IPS-NIHi7 (cell line): ENCODE measurements around the gene KLHL10.
"Not testable (repeated sequence)": the region's sequence is repeated elsewhere in the genome, so short reads cannot be mapped to it uniquely, and the experiment has no call there.

Experiments used
- DNase-seq: peaks from one replicate; pipeline ENCODE4 v3.0.0; 2012; ENCODE audit warnings: mixed read lengths; ENCODE audit errors: extremely low spot score

Gene KLHL10

DNA sequence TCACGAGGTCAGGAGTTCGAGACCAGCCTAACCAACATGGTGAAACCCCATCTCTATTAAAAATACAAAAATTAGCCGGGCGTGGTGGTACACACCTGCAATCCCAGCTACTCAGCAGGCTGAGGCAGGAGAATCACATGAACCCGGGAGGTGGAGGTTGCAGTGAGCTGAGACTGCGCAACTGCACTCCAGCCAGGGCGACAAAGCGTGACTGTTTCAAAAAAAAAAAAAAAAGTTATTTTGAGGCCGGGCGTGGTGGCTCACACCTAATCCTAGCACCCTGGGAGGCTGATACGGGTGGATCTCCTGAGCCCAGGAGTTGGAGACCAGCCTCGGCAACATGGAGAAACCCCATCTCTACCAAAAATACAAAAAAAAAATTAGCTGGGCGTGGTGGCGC lies 13.8 kb downstream of the KLHL10 start:
- not testable (repeated sequence) for DNase-seq

DNA sequence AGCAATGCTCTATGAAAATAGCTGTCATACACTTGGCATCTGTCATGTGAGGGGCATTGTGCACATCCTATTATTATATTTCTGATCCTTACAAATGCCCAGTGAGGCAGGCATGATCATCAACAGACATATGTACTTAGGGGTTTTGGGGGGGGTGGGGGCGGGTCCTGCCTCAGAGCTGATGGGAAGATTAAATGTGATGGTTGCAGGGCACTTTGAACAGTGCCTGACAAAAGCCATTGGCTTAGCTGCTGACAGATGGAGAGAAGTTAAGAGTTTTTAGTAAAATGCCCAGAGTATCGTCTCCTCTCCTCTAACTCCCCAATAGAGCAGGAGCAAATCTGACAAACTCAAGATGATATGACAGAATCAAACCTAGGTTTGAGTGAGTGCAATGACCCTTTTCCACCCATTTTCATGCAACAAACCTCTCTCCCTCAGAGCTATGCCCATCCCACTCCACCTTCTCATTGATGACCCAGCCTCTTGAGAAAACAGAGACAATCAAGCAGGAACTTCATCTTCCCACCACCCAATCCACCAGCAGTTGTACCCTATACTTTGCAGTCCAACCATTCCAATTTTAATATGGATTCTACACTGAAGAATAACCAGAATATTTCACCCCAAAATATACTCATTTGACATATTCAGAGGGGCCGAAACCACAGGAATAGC lies 22.8 kb downstream of the KLHL10 start:
- DNase-seq: no peak

DNA sequence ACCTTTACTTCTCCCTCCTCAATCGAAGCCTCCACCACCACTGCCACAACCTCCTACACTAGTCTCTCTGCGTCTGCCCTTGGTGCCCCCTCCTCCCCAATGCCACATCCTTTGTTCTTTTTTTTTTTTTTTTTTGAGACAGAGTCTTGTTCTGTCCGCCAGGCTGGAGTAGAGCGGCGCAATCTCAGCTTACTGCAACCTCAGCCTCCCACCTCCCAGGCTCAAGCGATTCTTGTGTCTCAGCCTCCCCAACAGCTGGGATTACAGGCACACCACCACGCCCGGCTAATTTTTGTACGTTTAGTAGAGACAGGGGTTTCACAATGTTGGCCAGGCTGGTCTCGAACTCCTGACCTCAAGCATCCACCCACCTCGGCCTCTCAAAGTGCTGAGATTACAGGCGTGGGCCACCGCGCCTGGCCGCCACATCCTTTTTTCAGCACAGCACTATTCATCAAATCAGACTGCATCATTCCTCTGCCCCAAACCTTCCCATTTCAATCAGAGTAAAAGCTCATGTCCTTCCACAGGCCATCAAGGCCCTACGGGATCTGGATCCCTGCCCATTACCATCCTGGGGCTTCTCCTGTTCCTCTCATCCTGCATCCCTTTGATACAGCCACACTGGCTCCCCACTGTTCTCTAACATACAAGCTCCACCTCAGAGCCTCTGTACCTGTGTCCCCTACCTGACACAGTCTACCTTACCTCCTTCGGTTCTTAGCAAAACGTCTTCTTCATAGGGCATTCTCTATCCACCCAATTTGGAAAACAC lies 25.6 kb downstream of the KLHL10 start:
- no peak for DNase-seq

DNA sequence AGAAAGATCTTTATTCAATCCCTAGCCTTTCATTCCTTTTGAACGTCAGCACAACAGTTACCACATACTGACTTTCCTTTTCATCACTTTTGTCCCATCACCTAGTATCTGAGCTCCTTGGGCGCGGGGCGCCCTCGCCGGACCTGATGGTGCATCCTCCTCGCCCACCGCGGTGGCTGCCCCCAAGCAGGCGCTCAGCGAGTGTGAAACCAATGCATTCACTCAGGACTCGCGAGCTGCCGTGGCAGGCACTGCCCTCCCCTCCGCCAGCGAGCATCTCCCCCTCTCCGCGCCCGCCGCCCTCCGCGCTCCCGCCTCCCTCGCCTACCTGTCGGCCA lies 26.8 kb downstream of the KLHL10 start:
- DNase-seq: no peak

DNA sequence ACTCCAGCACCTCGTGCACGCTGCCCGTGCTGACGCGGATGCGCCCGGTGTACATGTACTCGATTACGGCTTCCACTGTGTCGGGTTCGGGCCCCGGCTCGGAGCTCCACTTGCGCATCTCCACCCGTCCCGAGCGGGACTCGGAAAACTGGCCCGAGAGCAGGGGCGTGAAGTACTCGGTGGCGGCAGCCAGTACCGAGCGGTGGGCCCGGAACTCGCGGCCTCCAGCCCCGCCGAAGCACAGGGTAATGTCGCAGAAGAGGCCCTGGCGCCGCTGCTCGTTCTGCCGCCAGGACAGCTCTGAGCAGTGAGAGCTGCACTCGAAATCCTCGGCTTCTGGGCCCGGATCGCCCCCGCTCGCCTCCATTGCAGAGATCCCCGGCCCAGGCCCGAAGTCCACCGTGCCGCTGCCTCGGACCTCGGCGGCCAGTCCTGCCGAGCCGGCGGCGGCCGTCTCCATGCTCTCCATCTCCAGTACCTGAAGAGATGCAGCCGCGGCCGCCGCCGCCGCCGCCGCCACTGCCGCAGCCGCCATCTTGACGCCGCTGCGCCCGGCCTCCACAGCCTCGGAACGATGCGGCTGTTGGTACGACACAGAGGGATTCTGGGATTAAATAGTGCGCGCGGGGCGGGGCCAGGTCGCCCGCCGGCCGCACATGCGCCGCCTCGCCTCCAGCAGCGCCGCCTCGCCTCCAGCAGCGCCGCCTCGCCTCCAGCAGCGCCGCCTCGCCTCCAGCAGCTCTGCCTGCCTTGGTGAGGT lies 27.4 kb downstream of the KLHL10 start, which contains the start of gene KLHL11:
TSS of gene KLHL11 (minus strand) at position 588 of the 760 bp plus-strand sequence. CDS start at position 535, 53 bp downstream.
- DNase-seq: peak; percentile 95

DNA sequence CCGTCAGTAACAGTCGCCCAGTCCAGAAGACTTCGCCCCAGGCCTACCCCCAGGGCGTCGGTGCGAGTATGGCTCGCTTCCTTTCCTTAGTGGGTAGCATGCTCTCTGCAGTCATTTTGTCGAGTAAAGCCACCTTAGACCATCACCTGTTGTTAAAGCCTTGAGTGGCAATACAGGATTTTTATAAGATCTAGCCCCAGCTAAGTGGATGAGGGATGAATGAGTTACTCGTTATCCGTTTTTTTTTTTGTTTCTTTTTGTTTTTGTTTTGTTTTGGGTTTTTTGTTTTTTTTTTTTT lies 27.9 kb downstream of the KLHL10 start:
- no peak for DNase-seq

DNA sequence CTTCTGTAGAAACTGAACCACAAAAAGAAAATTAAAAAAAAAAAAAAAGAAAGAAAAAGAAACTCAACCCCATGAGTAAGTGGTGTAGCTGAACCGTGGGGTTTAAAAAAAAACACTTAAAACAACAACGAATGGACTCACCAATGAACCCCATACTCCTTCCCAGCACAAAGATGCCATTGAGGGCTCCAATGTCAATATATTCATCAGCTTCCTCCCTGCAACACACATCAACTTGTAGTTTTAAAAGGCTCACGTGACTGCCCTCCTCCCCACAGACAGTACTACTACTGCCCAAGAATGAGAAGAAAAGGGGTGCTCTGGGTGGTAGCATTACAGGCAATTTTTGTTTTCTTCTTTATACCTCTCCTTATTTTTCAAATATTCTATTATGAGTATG lies 30.9 kb downstream of the KLHL10 start:
- no peak for DNase-seq

DNA sequence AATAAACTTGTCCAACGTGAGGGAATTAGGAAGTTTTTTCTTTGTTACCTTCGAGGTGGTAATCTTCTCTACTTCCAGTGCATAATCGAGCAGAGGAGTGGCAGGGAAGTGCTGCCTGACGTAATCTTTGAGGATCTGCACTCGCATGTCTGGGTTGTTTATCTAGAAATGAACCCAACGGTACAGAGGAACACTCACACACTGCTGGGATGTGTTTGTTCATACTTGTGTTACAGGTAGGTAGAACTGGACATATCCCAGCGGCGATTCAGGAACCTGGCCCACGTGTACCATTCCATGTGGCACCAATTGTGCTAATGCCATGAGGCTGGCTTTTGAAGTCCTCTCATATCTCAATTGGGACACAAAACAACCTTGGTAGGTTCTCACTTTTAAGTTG lies 31.8 kb downstream of the KLHL10 start:
- DNase-seq: no peak

DNA sequence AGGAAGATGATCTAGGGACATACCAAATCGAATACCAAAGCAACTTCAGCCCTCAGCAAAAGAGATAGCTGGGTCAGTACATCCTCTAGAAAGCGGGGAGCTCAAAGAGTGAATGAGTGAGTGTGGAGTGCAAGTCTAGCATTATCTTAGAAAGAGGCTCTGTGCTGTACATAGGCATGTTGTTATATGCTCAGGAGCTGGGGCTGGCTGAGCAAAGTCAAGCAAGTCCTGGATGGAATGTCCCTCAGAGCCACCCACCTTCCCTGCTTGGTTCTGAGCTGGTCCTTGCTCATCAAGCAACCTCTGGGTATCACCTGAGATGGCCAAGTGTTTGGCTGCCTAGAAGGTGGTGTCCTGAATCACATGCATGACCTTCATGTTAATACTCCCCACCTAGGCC lies 32.5 kb downstream of the KLHL10 start:
- no peak for DNase-seq

DNA sequence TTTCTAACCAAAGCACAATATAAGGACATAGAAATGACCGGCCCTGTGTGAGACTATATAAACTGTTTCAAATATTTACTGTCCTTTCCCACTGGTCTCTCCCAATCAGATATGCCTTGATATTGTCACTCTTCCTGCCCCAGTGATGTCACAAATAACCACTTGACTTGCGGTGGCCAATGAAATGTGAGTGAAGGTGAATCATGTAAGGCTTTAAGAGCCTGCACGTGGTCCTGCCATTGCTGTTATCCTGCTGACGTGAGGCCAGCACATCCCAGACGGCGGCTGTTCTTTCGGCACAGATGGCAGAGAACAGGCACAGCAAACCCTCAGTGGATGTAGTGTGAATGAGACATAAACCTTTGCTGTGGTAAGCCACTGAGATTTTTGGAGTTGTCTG lies 33.0 kb downstream of the KLHL10 start:
- DNase-seq: no peak

DNA sequence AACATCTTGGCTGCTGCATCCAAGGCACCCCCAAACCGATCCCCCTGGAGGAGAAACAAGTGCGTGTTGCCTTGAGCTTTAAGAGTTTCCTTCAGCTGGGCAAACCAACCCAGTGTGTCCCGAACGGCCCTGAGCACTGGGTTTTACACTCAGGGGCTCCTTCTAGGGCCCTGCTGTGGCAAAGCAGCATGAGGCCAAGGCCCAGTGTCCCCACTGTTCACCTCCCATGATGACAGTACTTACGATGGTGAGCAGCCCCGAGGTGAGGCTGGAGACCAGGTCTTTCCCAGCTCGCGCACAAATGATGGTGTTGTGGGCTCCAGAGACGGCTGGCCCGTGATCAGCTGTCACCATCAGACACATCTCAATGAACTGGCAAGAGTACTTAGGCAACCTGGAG lies 34.2 kb downstream of the KLHL10 start:
- no peak for DNase-seq

DNA sequence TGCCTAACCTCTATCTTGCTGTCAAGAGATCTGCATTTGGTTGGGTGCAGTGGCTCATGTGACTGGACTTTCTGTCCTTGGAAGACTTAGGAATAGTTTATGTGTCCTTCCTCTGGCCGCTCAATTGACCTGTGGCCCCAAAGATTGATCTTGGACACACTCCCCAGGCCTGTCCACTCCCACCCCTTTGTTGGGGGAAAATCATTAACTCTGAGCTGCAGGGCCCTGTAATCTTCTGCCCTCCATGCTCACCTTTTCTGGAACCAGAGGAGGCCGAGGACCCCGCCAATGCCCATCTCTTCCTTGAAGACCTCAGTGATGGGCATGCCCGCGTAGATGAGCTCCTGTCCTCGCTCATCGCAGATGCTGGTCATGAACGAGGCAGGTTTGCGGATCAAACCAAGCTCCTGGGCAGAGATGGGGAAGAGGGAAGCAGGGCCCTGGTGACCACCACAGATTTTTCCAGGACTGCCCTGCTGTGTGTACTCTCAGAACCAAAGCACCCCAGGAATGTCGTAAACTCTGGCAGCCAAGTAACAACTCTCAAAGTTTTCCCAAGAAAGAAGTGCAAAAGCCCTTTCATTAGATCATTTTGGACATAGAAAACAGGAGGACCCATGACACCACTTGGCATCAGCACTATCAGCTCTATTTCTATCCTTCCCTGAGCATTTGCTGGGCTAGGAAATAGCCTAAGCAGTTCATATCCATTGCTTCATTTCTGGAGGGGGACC lies 36.1 kb downstream of the KLHL10 start:
- DNase-seq: no peak

DNA sequence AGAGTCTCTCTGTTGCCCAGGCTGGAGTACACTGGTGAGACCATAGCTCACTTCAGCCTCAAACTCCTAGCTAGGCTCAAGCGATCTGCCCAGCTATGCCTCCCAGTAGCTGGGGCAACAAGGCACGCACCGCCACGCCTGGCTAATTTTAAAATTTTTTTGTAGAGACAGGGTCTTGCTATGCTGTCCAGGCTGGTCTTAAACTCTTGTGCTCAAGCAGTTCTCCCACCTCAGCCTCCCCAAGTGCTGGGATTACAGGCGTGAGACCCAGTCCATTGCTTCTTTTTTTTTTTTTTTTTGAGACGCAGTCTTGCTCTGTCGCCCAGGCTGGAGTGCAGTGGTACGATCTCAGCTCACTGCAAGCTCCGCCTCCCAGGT lies 36.7 kb downstream of the KLHL10 start:
- DNase-seq: not testable (repeated sequence)

DNA sequence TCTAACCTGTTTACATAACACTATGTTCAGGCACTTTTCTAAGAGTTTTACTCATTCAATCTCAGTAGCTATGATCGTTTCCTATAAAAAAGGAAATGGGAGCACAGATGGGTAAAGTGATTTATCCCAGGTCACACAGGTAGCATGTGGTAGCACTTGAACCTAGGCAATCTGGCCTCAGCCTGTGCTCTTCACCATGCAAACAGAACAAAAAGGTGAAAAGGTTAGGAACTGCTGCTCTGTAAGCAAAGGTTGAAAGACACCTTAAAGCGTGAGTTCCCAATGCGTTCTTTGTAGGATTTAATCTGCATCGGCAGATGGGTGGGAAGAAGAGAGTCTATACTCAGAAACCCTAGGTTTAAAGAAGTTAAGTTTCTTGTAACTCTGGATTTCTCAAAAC lies 42.5 kb downstream of the KLHL10 start:
- no peak for DNase-seq

DNA sequence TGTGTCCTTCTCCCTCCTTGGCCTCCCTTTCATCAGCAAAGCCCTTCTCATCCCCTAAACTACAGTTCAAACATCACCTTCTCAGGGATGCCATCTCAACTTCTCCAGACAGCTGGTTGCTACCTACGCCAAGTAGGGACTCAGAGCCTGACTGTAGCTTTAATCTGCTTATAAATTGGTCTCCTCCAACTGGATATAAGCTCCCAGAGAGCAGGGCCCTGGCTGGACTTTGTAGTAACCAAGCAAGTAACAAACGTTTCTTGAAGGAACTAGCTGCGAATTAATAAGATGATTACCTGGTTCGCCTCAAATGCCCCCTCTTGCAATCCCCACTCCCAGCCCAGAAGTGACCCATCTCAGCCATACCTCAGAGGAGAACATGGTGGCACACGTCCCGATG lies 45.1 kb downstream of the KLHL10 start:
- DNase-seq: no peak

DNA sequence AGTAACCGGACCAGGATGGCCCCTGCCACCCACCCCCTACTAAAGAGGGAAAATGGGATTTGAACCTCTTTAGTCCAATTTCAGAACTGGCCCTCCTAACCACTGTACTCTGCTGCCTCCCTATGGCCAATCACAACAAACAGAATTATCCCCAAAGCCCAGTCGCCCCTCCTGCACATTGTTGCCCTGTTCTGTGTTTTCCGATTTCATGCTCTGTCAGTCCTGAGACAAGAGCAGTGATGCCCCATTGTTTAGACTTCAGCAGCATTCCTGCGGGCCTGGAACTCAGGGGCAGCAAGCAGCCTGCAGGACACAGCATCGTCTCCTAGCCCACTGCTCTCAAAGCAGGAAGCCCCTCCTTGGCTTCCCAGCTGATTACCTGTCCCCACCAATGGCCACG lies 48.1 kb downstream of the KLHL10 start:
- peak; percentile 53 for DNase-seq

DNA sequence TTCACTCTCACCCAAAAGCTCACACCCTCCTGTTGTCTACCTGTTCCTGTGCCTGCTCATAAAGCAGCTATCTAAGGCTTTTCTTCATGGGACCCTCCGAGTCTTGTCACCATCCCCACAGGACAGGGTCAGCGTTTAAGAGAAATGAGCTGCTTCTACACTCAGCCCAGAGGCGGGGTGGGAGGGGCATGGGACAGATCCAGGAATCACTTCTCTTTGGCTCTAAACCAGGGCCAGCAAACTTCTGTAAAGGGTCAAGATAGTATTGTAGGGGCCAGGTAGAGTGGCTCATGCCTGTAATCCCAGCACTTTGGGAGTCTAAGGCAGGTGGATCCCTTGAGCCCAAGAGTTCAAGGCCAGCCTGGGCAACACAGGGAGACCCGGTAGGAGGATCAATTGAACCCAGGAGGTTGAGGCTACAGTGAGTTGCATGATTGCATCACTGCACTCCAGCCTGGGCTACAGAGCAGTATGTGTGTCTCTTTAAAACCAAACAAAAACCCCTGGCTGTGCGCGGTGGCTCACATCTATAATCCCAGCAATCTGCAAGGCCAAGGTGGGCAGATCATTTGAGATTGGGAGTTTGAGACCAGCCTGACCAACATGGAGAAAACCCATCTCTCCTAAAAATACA lies 50.8 kb downstream of the KLHL10 start:
- no peak for DNase-seq

DNA sequence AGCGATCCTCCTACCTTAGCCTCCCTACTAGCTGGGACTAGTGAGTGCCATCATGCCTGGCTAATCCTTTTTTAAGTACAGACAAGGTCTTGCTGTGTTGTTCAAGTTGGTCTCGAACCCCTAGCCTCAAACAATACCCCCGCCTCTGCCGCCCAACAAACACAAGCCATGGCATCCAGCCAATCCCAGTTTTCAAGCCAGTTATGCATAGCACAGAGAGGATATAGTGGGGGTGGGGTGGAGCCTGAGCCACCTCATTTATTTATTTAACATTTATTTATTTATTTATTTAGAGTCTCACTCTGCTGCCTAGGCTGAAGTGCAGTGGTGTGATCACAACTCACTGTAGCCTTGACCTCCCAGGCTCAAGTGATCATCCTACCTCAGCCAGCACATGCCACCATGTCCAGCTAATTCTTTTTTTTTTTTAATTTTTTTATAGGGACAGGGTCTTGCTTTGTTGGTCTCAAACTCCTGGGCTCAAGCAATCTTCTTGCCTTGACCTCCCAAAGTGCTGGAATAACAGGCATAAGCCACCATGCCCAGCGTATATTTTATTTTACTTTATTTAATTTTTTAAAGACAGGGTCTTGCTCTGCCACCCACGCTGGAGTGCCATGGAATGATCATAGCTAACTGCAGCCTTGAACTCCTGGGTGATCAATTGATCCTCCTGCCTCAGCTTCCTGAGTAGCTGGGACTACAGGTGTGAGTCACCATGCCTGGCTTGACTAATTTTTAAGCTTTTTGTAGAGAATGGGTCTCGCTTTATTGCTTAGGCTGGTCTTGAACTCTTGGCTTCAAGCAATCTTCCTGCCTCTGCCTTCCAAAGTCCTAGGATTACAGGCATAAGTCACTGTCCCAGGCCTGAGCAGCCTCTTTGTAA lies 53.8 kb downstream of the KLHL10 start:
- DNase-seq: no peak

DNA sequence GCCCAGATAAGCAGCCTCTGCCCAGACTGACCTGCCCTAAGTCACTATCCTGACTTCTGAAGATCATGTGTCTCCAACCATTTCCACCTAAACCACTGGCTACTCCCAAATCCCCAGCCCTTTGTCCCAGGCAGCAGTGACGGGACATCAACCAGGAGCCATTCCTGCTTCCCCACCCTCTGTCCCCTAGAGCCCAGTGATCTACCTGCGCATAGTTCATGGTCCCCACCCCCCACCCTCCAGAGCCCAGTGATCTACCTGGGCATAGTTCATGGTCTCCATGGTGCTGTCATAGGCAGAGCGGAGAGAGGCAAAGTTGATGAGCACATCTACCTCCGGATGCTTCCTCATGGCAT lies 54.4 kb downstream of the KLHL10 start:
- no peak for DNase-seq

DNA sequence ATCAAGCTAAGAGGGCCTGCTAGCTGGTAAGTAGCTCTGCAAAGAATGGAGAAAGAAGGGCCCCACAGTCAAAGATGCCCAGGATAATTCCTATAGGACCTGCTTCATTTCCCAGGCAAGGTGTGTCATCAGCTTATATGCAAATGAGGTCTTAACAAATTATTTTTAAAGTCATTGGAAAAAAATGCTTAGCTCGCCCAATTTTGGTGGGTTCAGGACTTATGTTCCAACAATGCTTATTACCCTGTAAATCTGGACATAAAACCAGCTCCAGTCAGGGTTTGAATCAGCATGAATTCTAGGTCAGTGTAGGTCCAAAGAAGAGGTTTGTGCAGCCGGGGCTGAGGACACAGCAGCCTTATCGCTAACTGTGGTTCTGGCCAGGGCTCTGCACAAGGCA lies 55.8 kb downstream of the KLHL10 start:
- DNase-seq: no peak

DNA sequence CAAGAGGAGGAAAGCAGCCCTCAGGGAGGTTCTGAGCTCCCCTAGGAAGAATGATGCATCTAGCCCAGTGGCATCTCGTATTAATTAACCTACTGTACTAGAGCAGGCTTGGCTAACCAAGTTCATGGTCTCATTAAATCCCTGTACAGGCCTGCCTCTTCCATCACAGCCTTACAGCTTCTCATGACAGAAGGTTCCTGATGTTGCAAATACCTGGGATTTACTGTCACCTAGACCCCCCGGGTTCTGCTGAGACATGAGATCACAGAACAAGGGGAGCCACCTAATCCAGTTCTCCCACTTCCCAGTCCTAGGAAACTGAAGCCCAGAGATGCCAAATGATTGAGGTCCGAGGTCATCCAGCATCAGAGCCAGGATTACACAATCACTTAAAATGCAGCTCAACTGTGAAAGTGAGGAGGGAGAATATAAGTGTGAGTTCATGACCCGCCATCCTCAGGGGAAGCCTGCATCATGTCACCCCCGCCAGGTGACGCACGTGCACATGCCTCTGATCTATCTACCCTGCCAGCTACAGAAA lies 57.2 kb downstream of the KLHL10 start:
- DNase-seq: no peak
